ENCODE data around the gene CSMD2. TPM values are rescaled to one million over a fixed set of nuclear protein-coding genes. Genes with fewer than 3 reads are reported as not detected.

The CSMD2 gene
- total and polyA plus RNA-seq, 2 experiments from 2014 or later = 5.3 to 16.6 TPM

DNA sequence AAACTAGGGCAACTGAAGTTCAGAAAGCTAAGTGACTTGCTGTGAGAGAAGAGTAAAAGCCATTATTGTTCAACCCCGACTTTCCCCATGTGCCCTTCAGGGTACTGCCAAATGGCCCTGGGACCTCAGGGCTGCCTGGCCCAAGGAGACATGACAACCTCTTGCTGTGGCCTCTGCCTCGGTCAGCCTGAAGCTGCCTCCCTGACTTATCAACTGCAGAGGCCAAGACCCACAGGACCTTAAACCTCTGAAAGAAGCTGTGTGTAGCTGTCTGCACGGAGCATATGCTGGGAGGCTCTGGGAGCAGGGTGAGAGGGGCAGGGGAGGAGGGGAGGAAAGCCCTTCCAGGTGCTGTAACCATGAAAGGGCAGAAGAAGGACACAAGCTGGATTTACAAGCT, 265.3 kb downstream of the CSMD2 start:
- no peak overlapping the region for H2AFZ ChIP-seq
- peaks cover 15% of the 10 kb centered on the region for H3K4me1 Mint-ChIP-seq
- H3K27ac Mint-ChIP-seq = no peak overlapping the region
- H3K9me2 ChIP-seq (ENCODE audit: insufficient read depth) = no peaks in the 10 kb centered on the region
- DNase-seq (ENCODE audit: low spot score) (no peak), ATAC-seq (no peak)
- H3K4me3 ChIP-seq = no peak overlapping the region
- H3K27me3 ChIP-seq (ENCODE audit: insufficient read depth) = no peaks in the 10 kb centered on the region
- no peaks in the 10 kb centered on the region for H3F3A ChIP-seq (replicated peaks; ENCODE audit: low read depth)
- H3K36me3 Mint-ChIP-seq (ENCODE audit: low read depth) = no peaks in the 10 kb centered on the region
- H3K36me3 ChIP-seq (ENCODE audit: insufficient read depth) = no peaks in the 10 kb centered on the region
- no peaks in the 10 kb centered on the region for H3K4me1 ChIP-seq (ENCODE audit: insufficient read depth)
- H3K4me3 Mint-ChIP-seq = no peak overlapping the region
- peaks cover 11% of the 10 kb centered on the region for H3K27me3 Mint-ChIP-seq (ENCODE audit: insufficient read depth, low read depth, poor library complexity)
- no peaks in the 10 kb centered on the region; the same call in 1 of the 2 replicates for H4K20me1 ChIP-seq (replicated peaks; ENCODE audit: insufficient read depth)
- H3K79me2 ChIP-seq (replicated peaks; ENCODE audit: insufficient read depth) = no peaks in the 10 kb centered on the region
- TF ChIP-seq ZNF114 (CRISPR knock-in tag; IDR thresholded peaks at IDR 0.05) (no peak), NANOG (IDR thresholded peaks at IDR 0.05; ENCODE audit: borderline replicate concordance) (no peak), ZNF331 (CRISPR knock-in tag; IDR thresholded peaks at IDR 0.05; ENCODE audit: low read depth) (no peak), EZH2 (IDR thresholded peaks at IDR 0.05; ENCODE audit: low read depth, unreplicated experiment) (no peak), JUNB (IDR thresholded peaks at IDR 0.05; ENCODE audit: unreplicated experiment) (no peak), STAT1 (IDR thresholded peaks at IDR 0.05; ENCODE audit: unreplicated experiment) (no peak), CREB1 (CRISPR knock-in tag; IDR thresholded peaks at IDR 0.05; ENCODE audit: low read depth) (no peak), EZH2phosphoT487 (IDR thresholded peaks at IDR 0.05; ENCODE audit: unreplicated experiment) (no peak), POLR2AphosphoS5 (IDR thresholded peaks at IDR 0.05; ENCODE audit: low read depth) (no peak)
- TF ChIP-seq, protein P1, sequence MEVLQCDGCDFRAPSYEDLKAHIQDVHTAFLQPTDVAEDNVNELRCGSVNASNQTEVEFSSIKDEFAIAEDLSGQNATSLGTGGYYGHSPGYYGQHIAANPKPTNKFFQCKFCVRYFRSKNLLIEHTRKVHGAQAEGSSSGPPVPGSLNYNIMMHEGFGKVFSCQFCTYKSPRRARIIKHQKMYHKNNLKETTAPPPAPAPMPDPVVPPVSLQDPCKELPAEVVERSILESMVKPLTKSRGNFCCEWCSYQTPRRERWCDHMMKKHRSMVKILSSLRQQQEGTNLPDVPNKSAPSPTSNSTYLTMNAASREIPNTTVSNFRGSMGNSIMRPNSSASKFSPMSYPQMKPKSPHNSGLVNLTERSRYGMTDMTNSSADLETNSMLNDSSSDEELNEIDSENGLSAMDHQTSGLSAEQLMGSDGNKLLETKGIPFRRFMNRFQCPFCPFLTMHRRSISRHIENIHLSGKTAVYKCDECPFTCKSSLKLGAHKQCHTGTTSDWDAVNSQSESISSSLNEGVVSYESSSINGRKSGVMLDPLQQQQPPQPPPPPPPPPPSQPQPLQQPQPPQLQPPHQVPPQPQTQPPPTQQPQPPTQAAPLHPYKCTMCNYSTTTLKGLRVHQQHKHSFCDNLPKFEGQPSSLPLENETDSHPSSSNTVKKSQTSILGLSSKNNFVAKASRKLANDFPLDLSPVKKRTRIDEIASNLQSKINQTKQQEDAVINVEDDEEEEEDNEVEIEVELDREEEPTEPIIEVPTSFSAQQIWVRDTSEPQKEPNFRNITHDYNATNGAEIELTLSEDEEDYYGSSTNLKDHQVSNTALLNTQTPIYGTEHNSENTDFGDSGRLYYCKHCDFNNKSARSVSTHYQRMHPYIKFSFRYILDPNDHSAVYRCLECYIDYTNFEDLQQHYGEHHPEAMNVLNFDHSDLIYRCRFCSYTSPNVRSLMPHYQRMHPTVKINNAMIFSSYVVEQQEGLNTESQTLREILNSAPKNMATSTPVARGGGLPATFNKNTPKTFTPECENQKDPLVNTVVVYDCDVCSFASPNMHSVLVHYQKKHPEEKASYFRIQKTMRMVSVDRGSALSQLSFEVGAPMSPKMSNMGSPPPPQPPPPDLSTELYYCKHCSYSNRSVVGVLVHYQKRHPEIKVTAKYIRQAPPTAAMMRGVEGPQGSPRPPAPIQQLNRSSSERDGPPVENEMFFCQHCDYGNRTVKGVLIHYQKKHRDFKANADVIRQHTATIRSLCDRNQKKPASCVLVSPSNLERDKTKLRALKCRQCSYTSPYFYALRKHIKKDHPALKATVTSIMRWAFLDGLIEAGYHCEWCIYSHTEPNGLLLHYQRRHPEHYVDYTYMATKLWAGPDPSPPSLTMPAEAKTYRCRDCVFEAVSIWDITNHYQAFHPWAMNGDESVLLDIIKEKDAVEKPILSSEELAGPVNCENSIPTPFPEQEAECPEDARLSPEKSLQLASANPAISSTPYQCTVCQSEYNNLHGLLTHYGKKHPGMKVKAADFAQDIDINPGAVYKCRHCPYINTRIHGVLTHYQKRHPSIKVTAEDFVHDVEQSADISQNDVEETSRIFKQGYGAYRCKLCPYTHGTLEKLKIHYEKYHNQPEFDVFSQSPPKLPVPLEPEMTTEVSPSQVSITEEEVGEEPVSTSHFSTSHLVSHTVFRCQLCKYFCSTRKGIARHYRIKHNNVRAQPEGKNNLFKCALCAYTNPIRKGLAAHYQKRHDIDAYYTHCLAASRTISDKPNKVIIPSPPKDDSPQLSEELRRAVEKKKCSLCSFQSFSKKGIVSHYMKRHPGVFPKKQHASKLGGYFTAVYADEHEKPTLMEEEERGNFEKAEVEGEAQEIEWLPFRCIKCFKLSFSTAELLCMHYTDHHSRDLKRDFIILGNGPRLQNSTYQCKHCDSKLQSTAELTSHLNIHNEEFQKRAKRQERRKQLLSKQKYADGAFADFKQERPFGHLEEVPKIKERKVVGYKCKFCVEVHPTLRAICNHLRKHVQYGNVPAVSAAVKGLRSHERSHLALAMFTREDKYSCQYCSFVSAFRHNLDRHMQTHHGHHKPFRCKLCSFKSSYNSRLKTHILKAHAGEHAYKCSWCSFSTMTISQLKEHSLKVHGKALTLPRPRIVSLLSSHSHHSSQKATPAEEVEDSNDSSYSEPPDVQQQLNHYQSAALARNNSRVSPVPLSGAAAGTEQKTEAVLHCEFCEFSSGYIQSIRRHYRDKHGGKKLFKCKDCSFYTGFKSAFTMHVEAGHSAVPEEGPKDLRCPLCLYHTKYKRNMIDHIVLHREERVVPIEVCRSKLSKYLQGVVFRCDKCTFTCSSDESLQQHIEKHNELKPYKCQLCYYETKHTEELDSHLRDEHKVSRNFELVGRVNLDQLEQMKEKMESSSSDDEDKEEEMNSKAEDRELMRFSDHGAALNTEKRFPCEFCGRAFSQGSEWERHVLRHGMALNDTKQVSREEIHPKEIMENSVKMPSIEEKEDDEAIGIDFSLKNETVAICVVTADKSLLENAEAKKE (CRISPR knock-in tag; IDR thresholded peaks at IDR 0.05) = no peak
- TF ChIP-seq, protein P2, sequence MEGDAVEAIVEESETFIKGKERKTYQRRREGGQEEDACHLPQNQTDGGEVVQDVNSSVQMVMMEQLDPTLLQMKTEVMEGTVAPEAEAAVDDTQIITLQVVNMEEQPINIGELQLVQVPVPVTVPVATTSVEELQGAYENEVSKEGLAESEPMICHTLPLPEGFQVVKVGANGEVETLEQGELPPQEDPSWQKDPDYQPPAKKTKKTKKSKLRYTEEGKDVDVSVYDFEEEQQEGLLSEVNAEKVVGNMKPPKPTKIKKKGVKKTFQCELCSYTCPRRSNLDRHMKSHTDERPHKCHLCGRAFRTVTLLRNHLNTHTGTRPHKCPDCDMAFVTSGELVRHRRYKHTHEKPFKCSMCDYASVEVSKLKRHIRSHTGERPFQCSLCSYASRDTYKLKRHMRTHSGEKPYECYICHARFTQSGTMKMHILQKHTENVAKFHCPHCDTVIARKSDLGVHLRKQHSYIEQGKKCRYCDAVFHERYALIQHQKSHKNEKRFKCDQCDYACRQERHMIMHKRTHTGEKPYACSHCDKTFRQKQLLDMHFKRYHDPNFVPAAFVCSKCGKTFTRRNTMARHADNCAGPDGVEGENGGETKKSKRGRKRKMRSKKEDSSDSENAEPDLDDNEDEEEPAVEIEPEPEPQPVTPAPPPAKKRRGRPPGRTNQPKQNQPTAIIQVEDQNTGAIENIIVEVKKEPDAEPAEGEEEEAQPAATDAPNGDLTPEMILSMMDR (conservative IDR thresholded peaks at IDR 0.05; ENCODE audit: low read depth in 2 of 2) = no peak
- TF ChIP-seq, protein P3, sequence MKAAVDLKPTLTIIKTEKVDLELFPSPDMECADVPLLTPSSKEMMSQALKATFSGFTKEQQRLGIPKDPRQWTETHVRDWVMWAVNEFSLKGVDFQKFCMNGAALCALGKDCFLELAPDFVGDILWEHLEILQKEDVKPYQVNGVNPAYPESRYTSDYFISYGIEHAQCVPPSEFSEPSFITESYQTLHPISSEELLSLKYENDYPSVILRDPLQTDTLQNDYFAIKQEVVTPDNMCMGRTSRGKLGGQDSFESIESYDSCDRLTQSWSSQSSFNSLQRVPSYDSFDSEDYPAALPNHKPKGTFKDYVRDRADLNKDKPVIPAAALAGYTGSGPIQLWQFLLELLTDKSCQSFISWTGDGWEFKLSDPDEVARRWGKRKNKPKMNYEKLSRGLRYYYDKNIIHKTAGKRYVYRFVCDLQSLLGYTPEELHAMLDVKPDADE (IDR thresholded peaks at IDR 0.05) = no peak
- TF ChIP-seq, protein P4, sequence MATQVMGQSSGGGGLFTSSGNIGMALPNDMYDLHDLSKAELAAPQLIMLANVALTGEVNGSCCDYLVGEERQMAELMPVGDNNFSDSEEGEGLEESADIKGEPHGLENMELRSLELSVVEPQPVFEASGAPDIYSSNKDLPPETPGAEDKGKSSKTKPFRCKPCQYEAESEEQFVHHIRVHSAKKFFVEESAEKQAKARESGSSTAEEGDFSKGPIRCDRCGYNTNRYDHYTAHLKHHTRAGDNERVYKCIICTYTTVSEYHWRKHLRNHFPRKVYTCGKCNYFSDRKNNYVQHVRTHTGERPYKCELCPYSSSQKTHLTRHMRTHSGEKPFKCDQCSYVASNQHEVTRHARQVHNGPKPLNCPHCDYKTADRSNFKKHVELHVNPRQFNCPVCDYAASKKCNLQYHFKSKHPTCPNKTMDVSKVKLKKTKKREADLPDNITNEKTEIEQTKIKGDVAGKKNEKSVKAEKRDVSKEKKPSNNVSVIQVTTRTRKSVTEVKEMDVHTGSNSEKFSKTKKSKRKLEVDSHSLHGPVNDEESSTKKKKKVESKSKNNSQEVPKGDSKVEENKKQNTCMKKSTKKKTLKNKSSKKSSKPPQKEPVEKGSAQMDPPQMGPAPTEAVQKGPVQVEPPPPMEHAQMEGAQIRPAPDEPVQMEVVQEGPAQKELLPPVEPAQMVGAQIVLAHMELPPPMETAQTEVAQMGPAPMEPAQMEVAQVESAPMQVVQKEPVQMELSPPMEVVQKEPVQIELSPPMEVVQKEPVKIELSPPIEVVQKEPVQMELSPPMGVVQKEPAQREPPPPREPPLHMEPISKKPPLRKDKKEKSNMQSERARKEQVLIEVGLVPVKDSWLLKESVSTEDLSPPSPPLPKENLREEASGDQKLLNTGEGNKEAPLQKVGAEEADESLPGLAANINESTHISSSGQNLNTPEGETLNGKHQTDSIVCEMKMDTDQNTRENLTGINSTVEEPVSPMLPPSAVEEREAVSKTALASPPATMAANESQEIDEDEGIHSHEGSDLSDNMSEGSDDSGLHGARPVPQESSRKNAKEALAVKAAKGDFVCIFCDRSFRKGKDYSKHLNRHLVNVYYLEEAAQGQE (IDR thresholded peaks at IDR 0.05; ENCODE audit: unreplicated experiment) = no peak
- no peak overlapping the region for H3K4me2 ChIP-seq
- H3K9me3 Mint-ChIP-seq = no peaks in the 10 kb centered on the region
- no peak overlapping the region for H3K27ac ChIP-seq (ENCODE audit: low read depth)
